Activated T-helper 1 cell treated with anti-CD3 and anti-CD28 coated beads, Interleukin-12 subunit alpha, Interleukin-12 subunit beta, Interleukin-2, Interleukin-4 antibody, amounts not matched to agents 30 ng/mL and 10 ng/mL and 1 ng/mL, durations not matched to agents 14 hours and 24 hours and 36 hours (primary cell): ENCODE measurements around the gene MAP2K3. TPM values are rescaled to one million over a fixed set of nuclear protein-coding genes. Genes with fewer than 3 reads are reported as not detected.
"Not testable (repeated sequence)": the region's sequence is repeated elsewhere in the genome, so short reads cannot be mapped to it uniquely, and the experiment has no call there.

Experiments used
- DNase-seq: peaks from one replicate; pipeline ENCODE4 v3.0.0; 2021; ENCODE audit warnings: low spot score
- H3K27ac Mint-ChIP-seq: one replicate; pipeline ENCODE4 v1.8.0; 2021; ENCODE audit warnings: mild to moderate bottlenecking, mixed read lengths
- H3K27me3 Mint-ChIP-seq: one replicate; pipeline ENCODE4 v1.8.0; 2022; ENCODE audit warnings: mild to moderate bottlenecking, moderate library complexity, mixed read lengths; ENCODE audit not compliant: insufficient read depth
- H3K36me3 Mint-ChIP-seq: one replicate; pipeline ENCODE4 v1.8.0; 2021; ENCODE audit warnings: low read depth, mixed read lengths
- H3K4me1 Mint-ChIP-seq: one replicate; pipeline ENCODE4 v1.8.0; 2021; ENCODE audit warnings: low read depth, mixed read lengths
- H3K4me3 Mint-ChIP-seq: one replicate; pipeline ENCODE4 v1.8.0; 2021; ENCODE audit warnings: mild to moderate bottlenecking, moderate library complexity, mixed read lengths
- H3K9me3 Mint-ChIP-seq: one replicate; pipeline ENCODE4 v1.8.0; 2021; ENCODE audit warnings: mixed read lengths
- intact Hi-C: fragments of 100-400 bp; cut with micrococcal nuclease; formaldehyde crosslinking; loops from one replicate; pipeline ENCODE4 v1.15.1; 2024
- total RNA-seq: library from RNA; stranded (reverse); gene quantifications from 2 replicates; pipeline ENCODE4 v1.2.3, GENCODE V29; 2022

The MAP2K3 gene
- total RNA-seq, 1 donor from 2014 or later, result 185 TPM

DNA sequence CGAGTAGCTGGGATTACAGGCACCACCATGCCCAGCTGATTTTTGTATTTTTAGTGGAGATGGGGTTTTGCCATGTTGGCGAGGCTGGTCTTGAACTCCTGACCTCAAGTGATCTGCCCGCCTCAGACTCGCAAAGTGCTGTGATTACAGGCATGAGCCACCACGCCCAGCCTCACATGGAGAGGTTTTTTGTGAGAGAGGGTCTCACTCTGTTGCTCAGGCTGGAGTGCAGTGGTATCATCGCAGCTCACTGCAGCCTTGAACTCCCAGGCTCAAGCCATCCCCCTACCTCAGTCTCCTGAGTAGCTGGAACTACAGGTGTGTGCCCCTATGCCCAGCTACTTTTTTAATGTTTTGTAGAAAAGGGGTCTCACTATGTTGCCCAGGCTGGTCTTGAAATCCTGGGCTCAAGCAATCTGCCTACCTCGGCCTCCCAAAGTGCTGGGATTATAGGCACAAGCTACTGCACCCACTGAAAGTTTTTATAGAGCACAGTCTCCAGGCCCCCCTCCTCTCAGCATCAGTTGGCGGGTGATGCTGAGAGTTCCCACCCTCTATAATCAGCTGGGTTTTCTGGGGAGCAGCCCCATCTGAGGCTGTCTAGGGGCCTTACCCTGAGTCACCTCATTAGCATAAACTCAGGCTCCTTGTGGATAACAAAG lies 22.2 kb downstream of the MAP2K3 start:
- H3K27ac Mint-ChIP-seq, DNase-seq, intact Hi-C loops, H3K9me3 Mint-ChIP-seq, H3K27me3 Mint-ChIP-seq, H3K4me1 Mint-ChIP-seq, H3K4me3 Mint-ChIP-seq: not testable (repeated sequence)
- H3K36me3 Mint-ChIP-seq, result peaks cover 52% of the 10 kb centered on the region

DNA sequence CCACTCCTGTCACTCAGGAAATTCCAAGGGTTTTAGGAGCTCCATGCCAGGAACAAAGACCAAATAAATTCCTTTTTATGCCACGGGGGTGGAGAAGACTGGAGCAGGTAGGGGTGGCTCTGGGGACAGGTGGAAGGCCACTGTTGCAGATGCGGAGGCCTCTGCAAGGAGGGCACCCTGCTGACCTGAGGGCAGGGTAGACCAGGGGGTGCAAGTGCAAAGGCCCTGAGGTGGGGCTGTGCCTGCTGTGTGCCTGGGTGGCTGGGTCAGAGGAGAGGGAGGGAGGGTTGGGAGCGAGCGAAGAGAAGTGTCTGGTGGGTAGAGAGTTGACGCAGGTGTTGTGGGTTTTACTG lies 22.7 kb downstream of the MAP2K3 start:
- H3K4me3 Mint-ChIP-seq, H3K27ac Mint-ChIP-seq, H3K27me3 Mint-ChIP-seq, DNase-seq, H3K4me1 Mint-ChIP-seq, H3K9me3 Mint-ChIP-seq, intact Hi-C loops: not testable (repeated sequence)
- H3K36me3 Mint-ChIP-seq, result peaks cover 51% of the 10 kb centered on the region

DNA sequence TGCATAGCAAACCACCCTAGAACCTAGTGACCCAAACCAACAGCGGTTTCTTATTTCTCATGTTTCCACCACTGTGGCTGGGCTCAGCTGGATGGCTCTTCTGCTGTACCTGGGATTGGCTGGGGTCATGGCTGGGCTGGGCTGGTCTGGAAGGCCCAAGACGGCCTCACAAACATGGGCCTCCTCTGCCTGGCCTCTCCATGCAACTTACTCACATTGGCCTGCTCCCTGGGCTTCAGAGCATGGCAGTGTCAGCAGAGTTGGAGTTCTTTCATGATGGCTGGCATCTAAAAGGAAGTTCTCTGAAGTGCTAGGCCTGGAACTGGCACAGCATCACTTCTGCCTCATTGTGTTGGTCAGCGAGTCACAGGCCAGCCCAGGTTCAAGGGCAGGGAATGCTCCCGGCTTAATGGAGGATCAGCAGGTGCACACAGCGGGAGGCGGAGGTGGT lies 24.4 kb downstream of the MAP2K3 start:
- DNase-seq, H3K27ac Mint-ChIP-seq, H3K9me3 Mint-ChIP-seq, H3K27me3 Mint-ChIP-seq, H3K4me3 Mint-ChIP-seq, intact Hi-C loops, H3K4me1 Mint-ChIP-seq: not testable (repeated sequence)
- H3K36me3 Mint-ChIP-seq, result peaks cover 41% of the 10 kb centered on the region

GRCh38 chr17:21310061-21310765 lies 25.7 kb downstream of the MAP2K3 start:
- H3K9me3 Mint-ChIP-seq, H3K4me3 Mint-ChIP-seq, intact Hi-C loops, H3K27ac Mint-ChIP-seq, DNase-seq, H3K4me1 Mint-ChIP-seq, H3K27me3 Mint-ChIP-seq: not testable (repeated sequence)
- peaks cover 39% of the 10 kb centered on the region for H3K36me3 Mint-ChIP-seq

DNA sequence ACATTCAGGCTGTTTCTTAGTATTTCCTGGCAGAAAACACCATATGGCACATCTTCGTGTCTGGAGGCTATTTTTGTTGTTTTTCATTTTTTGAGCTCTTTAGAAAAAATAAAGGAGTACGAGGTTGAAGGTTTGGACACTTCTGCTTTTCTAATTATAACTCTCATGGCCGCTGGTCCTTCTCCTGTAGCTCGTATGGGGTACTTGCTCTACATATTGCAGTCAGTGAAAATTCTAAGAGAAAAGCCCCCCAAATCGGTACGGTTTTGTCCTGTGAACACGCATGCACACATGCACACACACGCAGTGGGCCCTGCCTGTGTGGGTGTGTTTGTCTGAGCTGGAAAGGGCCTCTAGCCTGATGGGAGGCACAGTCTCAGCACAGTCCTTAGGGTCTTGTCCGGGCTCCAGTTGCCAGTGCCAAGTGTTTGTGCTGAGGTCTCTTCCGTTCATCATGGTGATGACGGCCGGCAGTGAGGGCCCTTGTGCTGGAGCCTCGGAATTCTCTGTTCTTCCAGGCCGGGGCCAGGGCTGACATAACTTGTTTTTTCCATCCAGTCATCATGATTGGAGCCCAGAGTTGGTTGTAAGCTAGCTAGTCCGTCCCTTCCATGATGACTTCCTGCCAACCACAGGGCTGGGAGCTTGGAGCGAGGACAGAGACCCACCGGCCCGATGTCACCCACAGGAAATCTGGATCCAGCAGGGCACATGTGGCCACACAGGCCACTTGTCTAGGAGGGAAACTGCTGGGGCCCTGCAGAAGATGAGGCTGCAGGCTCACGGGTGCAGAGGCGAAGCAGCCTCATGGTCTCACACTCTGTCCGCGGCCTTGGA lies 26.5 kb downstream of the MAP2K3 start:
- peaks cover 33% of the 10 kb centered on the region for H3K36me3 Mint-ChIP-seq
- intact Hi-C loops, H3K27ac Mint-ChIP-seq, DNase-seq, H3K4me1 Mint-ChIP-seq, H3K27me3 Mint-ChIP-seq, H3K9me3 Mint-ChIP-seq, H3K4me3 Mint-ChIP-seq: not testable (repeated sequence)

GRCh38 chr17:21313320-21313719 lies 28.8 kb downstream of the MAP2K3 start:
- H3K27me3 Mint-ChIP-seq, result no peaks in the 10 kb centered on the region
- H3K4me3 Mint-ChIP-seq, result no peak overlapping the region
- H3K9me3 Mint-ChIP-seq, result peaks cover 6% of the 10 kb centered on the region
- no peaks in the 10 kb centered on the region for H3K4me1 Mint-ChIP-seq
- DNase-seq, result no peak
- intact Hi-C loops, result no loop called here
- H3K27ac Mint-ChIP-seq, result peak overlapping the region; percentile 34
- H3K36me3 Mint-ChIP-seq, result peaks cover 23% of the 10 kb centered on the region

DNA sequence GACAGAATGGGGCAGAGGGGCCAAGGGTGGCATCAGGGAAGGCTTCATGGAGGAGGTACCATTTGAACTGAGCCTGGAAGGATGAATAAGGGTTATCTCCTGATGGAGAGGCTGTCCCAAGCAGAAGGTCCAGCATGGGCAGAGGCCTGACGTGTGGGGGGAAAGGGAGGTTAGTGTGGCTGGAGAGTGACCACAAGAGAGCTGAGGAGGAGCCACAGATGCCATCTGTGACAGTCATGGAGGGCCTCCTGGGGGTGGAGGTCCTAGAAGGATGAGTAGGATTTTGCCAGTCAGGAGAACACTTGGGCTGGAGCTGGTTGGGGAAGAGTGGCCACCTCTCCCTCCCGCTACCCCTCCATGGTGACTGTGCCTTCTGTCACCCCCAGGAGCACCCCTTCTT lies 29.2 kb downstream of the MAP2K3 start:
- not testable (repeated sequence) for H3K27ac Mint-ChIP-seq, DNase-seq, H3K4me1 Mint-ChIP-seq, H3K27me3 Mint-ChIP-seq, H3K4me3 Mint-ChIP-seq, H3K9me3 Mint-ChIP-seq
- peaks cover 20% of the 10 kb centered on the region for H3K36me3 Mint-ChIP-seq
- intact Hi-C loops, result loop anchor here (2.0 kb wide), 1 partner anchor 29 kb away; the partner anchor contains the start of gene MAP2K3

DNA sequence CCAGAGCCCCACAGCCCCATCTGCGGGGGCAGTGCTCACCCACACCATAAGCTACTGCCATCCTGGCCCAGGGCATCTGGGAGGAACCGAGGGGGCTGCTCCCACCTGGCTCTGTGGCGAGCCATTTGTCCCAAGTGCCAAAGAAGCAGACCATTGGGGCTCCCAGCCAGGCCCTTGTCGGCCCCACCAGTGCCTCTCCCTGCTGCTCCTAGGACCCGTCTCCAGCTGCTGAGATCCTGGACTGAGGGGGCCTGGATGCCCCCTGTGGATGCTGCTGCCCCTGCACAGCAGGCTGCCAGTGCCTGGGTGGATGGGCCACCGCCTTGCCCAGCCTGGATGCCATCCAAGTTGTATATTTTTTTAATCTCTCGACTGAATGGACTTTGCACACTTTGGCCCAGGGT lies 29.8 kb downstream of the MAP2K3 start:
- H3K27ac Mint-ChIP-seq, H3K4me3 Mint-ChIP-seq, H3K9me3 Mint-ChIP-seq, H3K4me1 Mint-ChIP-seq, H3K27me3 Mint-ChIP-seq, DNase-seq: not testable (repeated sequence)
- intact Hi-C loops, result loop anchor here (2.0 kb wide), 1 partner anchor 29 kb away; the partner anchor contains the start of gene MAP2K3
- peaks cover 16% of the 10 kb centered on the region for H3K36me3 Mint-ChIP-seq

- not testable (repeated sequence) for DNase-seq, H3K9me3 Mint-ChIP-seq, H3K4me1 Mint-ChIP-seq, H3K4me3 Mint-ChIP-seq, H3K27me3 Mint-ChIP-seq, H3K27ac Mint-ChIP-seq
- intact Hi-C loops, result loop anchor here (2.0 kb wide), 1 partner anchor 30 kb away; the partner anchor contains the start of gene MAP2K3
- H3K36me3 Mint-ChIP-seq, result peaks cover 16% of the 10 kb centered on the region
These were observed 30.2 kb downstream of the MAP2K3 start for GRCh38 chr17:21314701-21315111.

DNA sequence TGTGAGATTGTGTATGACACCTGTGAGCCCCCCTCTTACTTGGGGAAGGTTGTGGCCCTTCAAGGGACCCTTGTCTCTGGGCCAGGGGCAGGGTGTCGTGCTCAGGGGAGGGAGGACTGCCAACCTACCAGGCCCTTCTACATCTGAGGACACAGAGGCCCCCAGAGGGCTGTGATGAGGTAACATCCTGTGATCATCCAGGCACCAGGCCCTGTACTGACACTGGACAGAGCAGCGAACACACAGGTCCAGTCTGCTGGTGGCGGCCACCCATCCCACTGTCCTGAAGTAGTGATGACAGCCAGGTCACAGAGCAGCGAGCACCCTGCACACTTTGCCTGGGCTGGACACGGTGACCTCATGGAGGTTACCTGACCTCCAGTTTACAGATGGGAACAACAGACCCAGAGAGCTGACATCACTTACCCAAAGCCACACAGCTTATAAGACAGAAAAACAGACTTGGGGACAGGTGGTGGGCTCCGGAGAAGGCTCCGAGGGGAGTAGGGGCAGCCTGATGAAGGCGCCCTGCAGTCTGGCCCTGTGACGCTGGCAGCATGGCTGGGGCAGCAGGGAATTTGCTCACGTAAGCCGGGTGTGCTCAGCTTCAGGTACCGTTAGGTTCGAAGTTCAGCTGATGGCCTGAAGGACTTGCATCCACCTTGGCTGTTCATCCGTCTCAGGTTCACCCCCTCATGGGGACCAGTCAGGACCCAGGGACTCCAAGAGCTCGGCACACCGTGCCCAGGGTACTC lies 30.9 kb downstream of the MAP2K3 start:
- not testable (repeated sequence) for H3K36me3 Mint-ChIP-seq, DNase-seq, H3K4me3 Mint-ChIP-seq, H3K4me1 Mint-ChIP-seq, H3K27ac Mint-ChIP-seq, H3K9me3 Mint-ChIP-seq, H3K27me3 Mint-ChIP-seq
- intact Hi-C loops, result loop anchor here (2.0 kb wide), 1 partner anchor 31 kb away; the partner anchor contains the start of gene MAP2K3

- H3K27ac Mint-ChIP-seq, result peak overlapping the region; percentile 12
- intact Hi-C loops, DNase-seq, H3K36me3 Mint-ChIP-seq, H3K4me3 Mint-ChIP-seq, H3K4me1 Mint-ChIP-seq, H3K9me3 Mint-ChIP-seq, H3K27me3 Mint-ChIP-seq: not testable (repeated sequence)
These were observed 31.8 kb downstream of the MAP2K3 start for GRCh38 chr17:21316212-21316886.

- H3K36me3 Mint-ChIP-seq, H3K9me3 Mint-ChIP-seq, H3K27ac Mint-ChIP-seq, H3K4me1 Mint-ChIP-seq, DNase-seq, intact Hi-C loops, H3K27me3 Mint-ChIP-seq, H3K4me3 Mint-ChIP-seq: not testable (repeated sequence)
These were observed 32.5 kb downstream of the MAP2K3 start for GRCh38 chr17:21316887-21317500.
